Posterior vena cava (tissue), 2 donors: ENCODE results near the gene TNNI3K. TPM values are rescaled to one million over a fixed set of nuclear protein-coding genes. Genes with fewer than 3 reads are reported as not detected.

ENCODE experiments used
- DNase-seq: peaks from one replicate; pipeline ENCODE4 v3.0.0-alpha.2; 2020; ENCODE audit warnings: low spot score
- intact Hi-C, 2 donors: fragments of 100-400 bp; cut with DNase I; formaldehyde crosslinking; loops; one replicate each; pipeline versions ENCODE4 v1.14.1 to v1.14.2; 2022 to 2023
- total RNA-seq, 2 donors: library from RNA; stranded (reverse); fragmentation: NEBNext Ultra II Directional; extraction: Animal tissue kit (Norgen Biotek cat#: 25700); gene quantifications; one replicate each; pipeline ENCODE4 v1.2.1, GENCODE V29; 2021
- donor health status: DM: yes; HTN: yes; CAD: no.
- donor health status: DM: yes; HTN: yes; CAD: no.

TNNI3K gene
- total RNA-seq, 2 donors from 2014 or later = 5.2 to 6.4 TPM

GRCh38 chr1:74468982-74469603, 233.9 kb downstream of the TNNI3K start:
- DNase-seq = no peak
- intact Hi-C loops = loop anchor here in 1 of 2 donors (10.0 kb wide), 1 partner anchor 274 kb away; the partner anchor contains the start of genes FPGT and LRRIQ3

- intact Hi-C loops = no loop called here
These were observed 235.1 kb downstream of the TNNI3K start for GRCh38 chr1:74470251-74470650.

GRCh38 chr1:74470936-74471335, 235.7 kb downstream of the TNNI3K start:
- intact Hi-C loops = no loop called here
- no peak for DNase-seq

More at GRCh38 chr1:74470251-74470650, 235.1 kb downstream of the TNNI3K start:
- no peak for DNase-seq

- DNase-seq = no peak
- intact Hi-C loops = no loop called here
These were observed 236.3 kb downstream of the TNNI3K start for GRCh38 chr1:74471470-74471869.

- intact Hi-C loops = no loop called here
- no peak for DNase-seq
These were observed 239.4 kb downstream of the TNNI3K start for GRCh38 chr1:74474585-74474984.

- intact Hi-C loops = no loop called here
- no peak for DNase-seq
These were observed 243.8 kb downstream of the TNNI3K start for GRCh38 chr1:74478979-74479378.

- DNase-seq = no peak
- intact Hi-C loops = no loop called here
These were observed 244.9 kb downstream of the TNNI3K start for GRCh38 chr1:74480068-74480467.

- DNase-seq = no peak
- intact Hi-C loops = no loop called here
These were observed 246.4 kb downstream of the TNNI3K start for GRCh38 chr1:74481607-74482006.

- no peak for DNase-seq
- intact Hi-C loops = no loop called here
These were observed 250.4 kb downstream of the TNNI3K start for GRCh38 chr1:74485622-74486021.

GRCh38 chr1:74486036-74486435, 250.8 kb downstream of the TNNI3K start:
- no peak for DNase-seq
- intact Hi-C loops = no loop called here

- intact Hi-C loops = no loop called here
- DNase-seq = no peak
These were observed 261.5 kb downstream of the TNNI3K start for GRCh38 chr1:74496669-74497068.

- intact Hi-C loops = no loop called here
- no peak for DNase-seq
These were observed 263.7 kb downstream of the TNNI3K start for GRCh38 chr1:74498901-74499300.

- intact Hi-C loops = no loop called here
- DNase-seq = no peak
These were observed 267.2 kb downstream of the TNNI3K start for GRCh38 chr1:74502432-74502831.

- intact Hi-C loops = no loop called here
- DNase-seq = no peak
These were observed 267.7 kb downstream of the TNNI3K start for GRCh38 chr1:74502858-74503257.

- intact Hi-C loops = no loop called here
- no peak for DNase-seq
These were observed 269.1 kb downstream of the TNNI3K start for GRCh38 chr1:74504125-74504932.

- no peak for DNase-seq
- intact Hi-C loops = no loop called here
These were observed 269.8 kb downstream of the TNNI3K start for GRCh38 chr1:74504933-74505512.

- intact Hi-C loops = no loop called here
- DNase-seq = no peak
These were observed 270.9 kb downstream of the TNNI3K start for GRCh38 chr1:74505928-74506710.

GRCh38 chr1:74508449-74508848, 273.3 kb downstream of the TNNI3K start:
- DNase-seq = no peak
- intact Hi-C loops = no loop called here

GRCh38 chr1:74512170-74512915, 277.2 kb downstream of the TNNI3K start, which contains the start of gene LRRC53:
TSS of gene LRRC53 (minus strand) at chr1:74512611. CDS start at chr1:74483349, 29,262 bp downstream.
- intact Hi-C loops = no loop called here
- DNase-seq = no peak
